DND-41 (cell line): ENCODE measurements around the gene GTF2F2.

Source experiments
- CTCF ChIP-seq: IDR thresholded peaks from 2 replicates; pipeline ENCODE4 v1.5.1; 2012; ENCODE audit warnings: borderline replicate concordance, low read length, moderate library complexity, mild to moderate bottlenecking; ENCODE audit not compliant: poor library complexity, severe bottlenecking; ENCODE audit errors: extremely low read depth
- EZH2 ChIP-seq: IDR thresholded peaks from 3 replicates; pipeline ENCODE4 v1.6.1; 2012; ENCODE audit warnings: borderline replicate concordance, low read depth, mild to moderate bottlenecking, moderate library complexity, low read length, inconsistent platforms; ENCODE audit not compliant: severe bottlenecking

DNA sequence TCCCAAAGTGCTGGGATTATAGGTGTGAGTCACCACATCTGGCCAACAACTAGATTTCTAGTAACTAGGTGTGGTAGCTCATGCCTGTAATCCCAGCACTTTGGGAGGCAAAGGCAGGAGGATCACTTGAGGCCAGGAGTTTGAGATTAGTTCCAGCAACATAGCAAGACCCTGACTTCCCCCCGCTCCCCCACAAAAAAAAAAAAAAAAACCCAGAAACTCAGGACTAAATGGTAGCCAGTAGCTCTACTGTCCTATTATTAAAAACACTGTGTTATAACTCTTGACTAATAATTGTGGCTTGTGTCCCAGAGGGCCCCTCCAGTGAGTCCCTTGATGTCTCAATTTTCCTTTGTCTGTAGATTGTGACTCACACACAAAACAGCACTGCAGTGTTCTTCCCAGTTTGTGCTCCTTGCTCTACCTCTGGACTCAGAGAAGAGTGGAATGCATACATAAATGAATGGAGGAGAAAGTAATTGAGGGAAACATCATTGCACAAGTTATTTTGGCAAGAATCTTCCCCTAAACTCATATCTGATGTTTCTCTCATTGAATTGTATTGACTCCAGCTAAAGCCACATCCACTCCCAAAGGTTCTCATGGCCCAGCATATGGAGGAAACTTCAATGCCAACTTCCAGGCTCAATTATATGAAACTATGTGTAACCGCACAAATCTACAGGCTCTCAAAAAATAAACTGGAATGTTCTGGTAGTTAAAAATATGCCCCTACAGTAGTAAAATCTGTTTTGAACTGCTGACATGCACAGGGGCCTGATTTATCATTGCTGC is 211.9 kb downstream of the GTF2F2 start:
- no peak for TF ChIP-seq CTCF
- TF ChIP-seq EZH2 = no peak
